HL-60/S4 treated with phorbol 12-myristate 13-acetate at 8.2 ng/mL for 4 days and 3 days (cell line): ENCODE data around the gene SBNO2.

ENCODE experiments used
- in situ Hi-C: fragments of 300-500 bp; cut with MboI; formaldehyde crosslinking; loops from 2 replicates; pipeline ENCODE4 v1.15.0; 2022; ENCODE audit warnings: low sequenced_read_pairs

The SBNO2 gene

DNA sequence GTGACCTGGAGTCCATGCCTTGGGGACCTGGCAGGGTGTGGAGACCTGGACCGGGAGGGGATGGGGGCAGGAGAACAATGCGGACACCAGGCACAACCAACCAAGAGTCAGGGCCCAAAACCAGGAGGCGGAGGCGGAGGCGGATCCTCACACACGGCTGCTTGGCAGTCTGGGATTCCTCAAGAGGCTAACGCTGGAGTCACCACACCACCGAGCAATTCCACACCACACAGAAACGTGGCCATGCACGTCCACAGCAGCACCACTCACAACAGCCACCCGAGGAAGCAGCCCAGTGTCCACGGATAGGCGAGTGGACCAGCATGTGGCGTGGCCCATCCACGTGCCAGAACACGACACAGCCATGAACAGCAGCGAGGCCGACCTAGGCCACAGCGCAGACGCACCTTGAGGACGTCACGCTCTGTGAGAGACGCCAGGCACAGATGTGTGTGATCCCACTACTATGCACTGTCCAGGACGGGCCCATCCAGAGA, 17.7 kb downstream of the SBNO2 start:
- in situ Hi-C loops = no loop called here

DNA sequence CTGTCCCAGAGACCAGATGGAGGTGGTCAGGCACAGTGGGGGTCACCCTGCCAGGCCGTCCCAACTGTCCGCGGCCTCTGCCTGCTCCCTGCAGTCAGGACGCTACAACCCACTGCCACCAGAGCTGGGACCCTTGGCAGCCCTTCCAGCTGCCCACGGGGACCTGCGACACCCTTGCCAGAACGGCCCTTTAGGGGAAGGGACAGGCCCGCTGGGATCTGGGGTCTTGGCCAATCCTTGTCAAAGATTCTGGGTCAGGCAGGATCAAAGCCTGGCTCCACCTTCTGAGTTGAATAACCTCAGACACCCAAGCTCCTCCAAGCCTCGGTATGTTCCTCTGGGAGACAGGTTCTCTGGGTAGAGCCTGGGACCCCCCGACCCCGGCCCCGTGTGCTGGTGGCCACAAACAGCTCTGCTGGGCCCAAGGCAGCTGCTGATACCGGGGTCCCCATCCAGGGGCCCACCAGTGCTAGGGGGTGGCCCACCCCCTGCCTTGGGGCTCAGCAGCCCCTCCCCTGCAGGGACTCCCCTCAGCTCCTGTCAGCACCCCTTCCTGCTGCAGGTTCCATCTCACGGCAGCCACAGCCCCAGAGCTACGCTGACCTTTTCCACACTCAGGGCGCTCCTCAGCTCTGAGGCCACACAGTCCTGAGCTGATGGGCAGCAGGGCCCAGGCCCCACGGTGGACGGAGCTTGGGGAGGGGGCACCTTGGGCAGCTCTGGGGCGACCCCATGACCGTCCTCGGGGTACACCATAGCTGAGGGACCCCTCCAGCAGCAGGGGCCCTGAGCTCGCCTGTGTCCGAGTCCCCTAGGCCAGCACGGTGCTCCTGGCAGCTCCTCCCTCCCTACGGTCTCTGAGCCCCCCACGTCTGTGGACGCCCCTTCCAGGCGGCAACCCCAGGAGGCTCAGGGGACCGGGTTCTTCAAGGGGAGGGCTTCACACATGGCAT, 18.4 kb downstream of the SBNO2 start:
- in situ Hi-C loops = no loop called here

- in situ Hi-C loops = no loop called here
Observed at GRCh38 chr19:1154731-1155351, 19.2 kb downstream of the SBNO2 start.

- in situ Hi-C loops = no loop called here
Observed at GRCh38 chr19:1153891-1154730, 20.0 kb downstream of the SBNO2 start.

- in situ Hi-C loops = no loop called here
Observed at GRCh38 chr19:1151917-1152587, 22.0 kb downstream of the SBNO2 start.

- in situ Hi-C loops = no loop called here
Observed at GRCh38 chr19:1151037-1151724, 22.9 kb downstream of the SBNO2 start.

DNA sequence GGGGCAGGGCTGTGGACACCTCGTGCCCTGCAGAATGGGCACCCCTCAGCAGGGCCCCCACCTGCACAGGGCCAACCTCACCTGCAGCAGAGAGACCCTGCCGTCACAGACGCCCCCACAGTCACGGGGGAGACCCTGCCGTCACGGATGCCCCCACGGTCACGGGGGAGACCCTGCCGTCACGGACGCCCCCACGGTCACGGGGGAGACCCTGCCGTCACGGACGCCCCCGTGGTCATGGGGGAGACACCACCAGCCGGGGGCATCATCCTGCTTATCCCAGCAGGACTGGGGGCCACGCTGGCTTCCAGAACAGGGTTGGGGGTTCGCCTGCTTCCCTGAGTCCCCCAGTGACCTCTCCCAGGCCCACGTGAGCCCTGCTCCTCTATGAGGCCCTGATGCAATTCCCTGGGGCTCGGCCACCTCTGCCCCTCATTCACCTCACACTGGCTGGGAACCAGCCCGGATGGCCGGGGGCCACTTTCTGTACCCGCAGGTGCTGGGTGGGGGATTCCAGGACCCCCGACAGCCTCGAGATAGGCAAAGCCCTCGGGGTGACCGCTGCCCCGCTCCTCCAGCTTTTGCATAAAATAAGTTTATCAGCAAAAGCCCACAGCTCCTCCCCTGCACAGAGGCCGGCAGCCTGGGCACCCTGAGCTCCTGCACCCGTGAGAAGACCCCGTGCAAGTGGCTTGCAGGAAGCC, 23.6 kb downstream of the SBNO2 start:
- in situ Hi-C loops = no loop called here

- in situ Hi-C loops = no loop called here
Observed at GRCh38 chr19:1149259-1150045, 24.6 kb downstream of the SBNO2 start.

GRCh38 chr19:1147934-1148549, 26.0 kb downstream of the SBNO2 start:
- in situ Hi-C loops = no loop called here

GRCh38 chr19:1146858-1147780, 26.9 kb downstream of the SBNO2 start:
- in situ Hi-C loops = no loop called here

- in situ Hi-C loops = no loop called here
Observed at GRCh38 chr19:1146412-1146699, 27.7 kb downstream of the SBNO2 start.

DNA sequence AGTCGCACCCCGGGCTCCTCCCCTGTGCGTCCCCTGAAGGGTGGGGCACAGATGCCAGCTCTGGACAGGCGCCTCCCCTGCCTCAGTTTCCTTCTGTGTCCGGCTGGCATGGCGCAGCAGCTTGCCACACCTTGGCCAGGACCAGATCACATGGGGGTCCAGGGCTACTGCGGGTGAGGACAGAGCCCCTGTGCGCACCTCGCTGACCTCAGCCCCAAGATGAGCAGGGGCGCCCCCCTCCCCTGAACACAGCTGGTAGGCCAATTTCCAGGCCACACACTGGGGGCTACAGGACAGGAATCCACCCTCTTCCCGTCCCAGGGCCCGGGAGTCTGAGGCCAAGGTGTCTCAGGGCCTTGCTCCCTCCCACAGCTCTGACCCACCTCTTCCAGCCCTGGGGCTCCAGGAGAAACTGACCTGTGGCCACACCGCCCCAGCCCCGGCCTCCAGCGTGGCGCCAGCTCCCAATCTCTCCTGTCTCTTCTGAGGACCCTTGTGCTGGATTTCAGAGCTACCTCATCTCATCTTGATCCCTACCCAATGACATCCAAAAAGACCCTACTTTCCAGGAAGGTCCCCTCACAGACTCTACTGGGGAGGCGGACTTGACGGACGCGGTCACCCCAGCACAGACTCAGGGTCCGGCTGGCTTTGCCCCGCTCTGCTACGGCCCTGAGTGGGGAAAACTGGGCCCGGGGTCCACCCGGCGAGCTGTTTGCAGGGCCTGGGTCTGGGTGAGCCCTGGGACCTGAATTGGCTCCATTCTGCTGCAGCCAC, 28.2 kb downstream of the SBNO2 start:
- in situ Hi-C loops = no loop called here

GRCh38 chr19:1144741-1145140, 29.3 kb downstream of the SBNO2 start:
- in situ Hi-C loops = no loop called here

GRCh38 chr19:1143828-1144399, 30.2 kb downstream of the SBNO2 start:
- in situ Hi-C loops = no loop called here

DNA sequence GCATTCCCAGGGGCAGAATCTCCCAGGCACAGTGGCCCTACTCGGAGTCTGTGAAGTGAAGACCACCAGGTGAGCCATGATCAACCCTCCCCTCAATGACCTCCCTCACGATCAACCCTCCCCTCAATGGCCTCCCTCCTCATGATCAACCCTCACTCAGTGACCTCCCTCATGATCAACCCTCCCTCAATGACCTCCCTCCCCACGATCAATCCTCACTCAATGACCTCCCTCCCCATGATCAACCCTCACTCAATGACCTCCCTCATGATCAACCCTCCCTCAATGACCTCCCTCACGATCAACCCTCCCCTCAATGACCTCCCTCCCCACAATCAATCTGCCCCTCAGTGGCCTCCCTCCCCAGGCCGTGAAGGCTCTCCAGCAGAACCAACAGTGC, 32.1 kb downstream of the SBNO2 start:
- in situ Hi-C loops = no loop called here

GRCh38 chr19:1140272-1141027, 33.6 kb downstream of the SBNO2 start:
- in situ Hi-C loops = no loop called here
